HCT116 (cell line): Measurements from ENCODE around the gene LRRTM3. TPM values are rescaled to one million over a fixed set of nuclear protein-coding genes. Genes with fewer than 3 reads are reported as not detected.
A peak's percentile ranks its signal among the peaks of the same experiment; 100 is the strongest.

ENCODE experiments used
- ATAC-seq: fragments of 200-7000 bp; cut with Tn5 transposase; 2 replicates; pipeline ENCODE4 v1.9.1; 2020; ENCODE audit warnings: mild to moderate bottlenecking, moderate library complexity
- BruUV-seq: library from RNA; stranded (reverse); fragments of 400-500 nt; replicated peaks from 2 replicates; lab custom pipeline; 2021; lab: Mats Ljungman, UMichigan
- CTCF ChIA-PET: fragments of 300-600 bp; sonication (Branson Sonifier 250); formaldehyde crosslinking; loops from one replicate; lab custom pipeline; 2021; ENCODE audit warnings: antibody characterized with exemption; lab: Charles Lee
- POLR2A ChIA-PET: fragments of 300-600, 350-600 bp; sonication (Branson Sonifier 250); formaldehyde crosslinking; loops from one replicate; lab custom pipeline; 2021; ENCODE audit warnings: antibody characterized with exemption; lab: Charles Lee
- RAD21 ChIA-PET, 2 experiments: fragments of 300-600 bp; sonication (Branson Sonifier 250); formaldehyde crosslinking; loops; one replicate each; lab custom pipeline; 2023; ENCODE audit warnings: low total read pairs in 2 of 2; ENCODE audit not compliant: uncharacterized antibody in 2 of 2, unreplicated experiment in 2 of 2, low non-redundant PET in 1 of 2; lab: Charles Lee
- DNase-seq: peaks from one replicate; pipeline ENCODE4 v3.0.0-alpha.2; 2010; ENCODE audit warnings: low read depth, low spot score
- H2AFZ ChIP-seq: fragments of 200-600 bp; shearing (Covaris generic), sonication (generic); 2 replicates; pipeline ENCODE4 v1.6.1; 2017; ENCODE audit warnings: low read depth, mixed run types, mixed read lengths, antibody characterized with exemption, low read length; ENCODE audit not compliant: poor library complexity, severe bottlenecking
- H3K27ac ChIP-seq: 2 replicates; pipeline ENCODE4 v1.5.1; 2012; ENCODE audit warnings: low read depth, low read length
- H3K27me3 ChIP-seq: fragments of 200-600 bp; sonication (generic); 2 replicates; pipeline ENCODE4 v1.6.1; 2016; ENCODE audit warnings: mixed run types, low read length, mixed read lengths; ENCODE audit not compliant: insufficient read depth
- H3K36me3 ChIP-seq, 2 experiments: fragments of 200-500 bp in 1 of 2; fragments of 200-600 bp in 1 of 2; sonication (Bioruptor generic) in 1 of 2; sonication (generic) in 1 of 2; 2 replicates each; pipeline versions ENCODE4 v1.5.1 to v1.6.1; 2014 to 2016; ENCODE audit warnings: low read length in 2 of 2, inconsistent platforms in 1 of 2, mixed read lengths in 1 of 2, mixed run types in 1 of 2; ENCODE audit not compliant: insufficient read depth in 2 of 2, control insufficient read depth in 1 of 2
- H3K4me1 ChIP-seq, 2 experiments: fragments of 200-600 bp in 1 of 2; sonication (generic) in 1 of 2; 2 replicates each; pipeline versions ENCODE4 v1.5.1 to v1.6.1; 2012 to 2017; ENCODE audit warnings: low read length in 2 of 2, inconsistent platforms in 1 of 2, mild to moderate bottlenecking in 1 of 2, mixed read lengths in 1 of 2, mixed run types in 1 of 2, moderate library complexity in 1 of 2; ENCODE audit not compliant: insufficient read depth in 2 of 2, control insufficient read depth in 1 of 2
- H3K4me2 ChIP-seq: fragments of 200-600 bp; sonication (generic); 2 replicates; pipeline ENCODE4 v1.6.1; 2017; ENCODE audit warnings: mixed run types, low read length, mixed read lengths
- H3K4me3 ChIP-seq, 2 experiments: fragments of 200-600 bp in 1 of 2; sonication (generic) in 1 of 2; replicated peaks in 1 of 2; 2 replicates each; pipeline ENCODE4 v1.5.1; 2011 to 2016; ENCODE audit warnings: low read length in 2 of 2, control low read depth in 1 of 2, low read depth in 1 of 2, mild to moderate bottlenecking in 1 of 2, mixed read lengths in 1 of 2, mixed run types in 1 of 2
- H3K79me2 ChIP-seq: fragments of 200-600 bp; sonication (generic); 2 replicates; pipeline ENCODE4 v1.6.1; 2017; ENCODE audit warnings: mild to moderate bottlenecking, mixed run types, low read length, moderate library complexity, mixed read lengths; ENCODE audit not compliant: insufficient read depth
- H3K9ac ChIP-seq: fragments of 200-600 bp; sonication (generic); 2 replicates; pipeline ENCODE4 v1.6.1; 2016; ENCODE audit warnings: low read length, mixed read lengths
- H3K9me2 ChIP-seq: fragments of 200-600 bp; sonication (generic), shearing (Covaris generic); 2 replicates; pipeline ENCODE4 v1.6.1; 2017; ENCODE audit warnings: mixed run types, mild to moderate bottlenecking, moderate library complexity; ENCODE audit not compliant: insufficient read depth
- H3K9me3 ChIP-seq, 2 experiments: fragments of 200-500 bp in 1 of 2; fragments of 200-600 bp in 1 of 2; sonication (Bioruptor generic) in 1 of 2; sonication (generic) in 1 of 2; 2 replicates each; pipeline ENCODE4 v1.6.1; 2014 to 2017; ENCODE audit warnings: low read length in 2 of 2, mixed read lengths in 2 of 2, inconsistent platforms in 1 of 2, low read depth in 1 of 2, mild to moderate bottlenecking in 1 of 2, mixed run types in 1 of 2, moderate library complexity in 1 of 2; ENCODE audit not compliant: control insufficient read depth in 1 of 2, insufficient read depth in 1 of 2
- H4K20me1 ChIP-seq: fragments of 200-600 bp; sonication (generic), shearing (Covaris generic); 2 replicates; pipeline ENCODE4 v1.6.1; 2017; ENCODE audit warnings: mixed run types, mild to moderate bottlenecking, moderate library complexity; ENCODE audit not compliant: insufficient read depth
- CTCF ChIP-seq, 3 experiments: fragments of 200-600 bp in 1 of 3; sonication (generic) in 1 of 3; IDR thresholded peaks in 2 of 3; conservative IDR thresholded peaks in 1 of 3; 2 replicates each; pipeline ENCODE4 v1.5.1; 2012 to 2017; ENCODE audit warnings: low read depth in 2 of 3, low read length in 2 of 3, antibody characterized with exemption in 1 of 3, borderline replicate concordance in 1 of 3, control low read depth in 1 of 3, mild to moderate bottlenecking in 1 of 3, mixed read lengths in 1 of 3, mixed run types in 1 of 3, moderate library complexity in 1 of 3; ENCODE audit not compliant: insufficient read depth in 1 of 3
- EZH2 ChIP-seq: fragments of 200-600 bp; sonication (generic); IDR thresholded peaks from 2 replicates; pipeline ENCODE4 v1.6.1; 2017; ENCODE audit warnings: antibody characterized with exemption, mixed run types
- EZH2phosphoT487 ChIP-seq: fragments of 200-600 bp; IDR thresholded peaks from 2 replicates; pipeline ENCODE4 v1.6.1; 2018; ENCODE audit warnings: antibody characterized with exemption, borderline replicate concordance
- FOSL1 ChIP-seq: IDR thresholded peaks from 2 replicates; pipeline ENCODE4 v1.6.1; 2012; ENCODE audit warnings: low read depth
- RAD21 ChIP-seq: IDR thresholded peaks from 2 replicates; pipeline ENCODE4 v1.6.1; 2012; ENCODE audit warnings: low read depth, mild to moderate bottlenecking
- ZNF274 ChIP-seq: fragments of 200-500 bp; sonication (Bioruptor generic); IDR thresholded peaks from 2 replicates; pipeline ENCODE4 v1.6.1; 2014; ENCODE audit warnings: mild to moderate bottlenecking, low read depth, low read length, inconsistent platforms
- intact Hi-C: fragments of 100-400 bp; cut with micrococcal nuclease; formaldehyde crosslinking; loops from 2 replicates; pipeline ENCODE4 v1.10.0; 2022
- total RNA-seq: library from RNA; stranded (reverse); gene quantifications from one replicate; pipeline ENCODE4 v1.2.1, GENCODE V29; 2021; ENCODE audit not compliant: unreplicated experiment

LRRTM3 gene
- total RNA-seq, 1 experiment from 2014 or later = not detected

- no peak for TF ChIP-seq EZH2phosphoT487
- TF ChIP-seq CTCF (IDR thresholded peaks at IDR 0.05 in 2 of 3, conservative IDR thresholded peaks at IDR 0.05 in 1 of 3; ENCODE audit: borderline replicate concordance in 1 of 3, insufficient read depth in 1 of 3, low read depth in 2 of 3, low read length in 2 of 3) = no peak
- TF ChIP-seq FOSL1 = no peak
- TF ChIP-seq, all 23 proteins: peak for 0
These were observed 3.5 kb downstream of the LRRTM3 start (continued) for GRCh38 chr10:66929375-66929774.

- RAD21 ChIA-PET = interaction anchor here in 1 of 2 experiments (1.1 kb wide), 1 partner anchor 182 kb away, joined by 4 read pairs; no protein-coding TSS in a partner anchor
- ATAC-seq = peak; percentile 74
- Histone ChIP-seq H3K79me2 (no peaks in the 10 kb centered on the region), H4K20me1 (no peaks in the 10 kb centered on the region), H3K4me2 (no peak overlapping the region), H3K9me3 (no peaks in the 10 kb centered on the region), H3K9ac (no peak overlapping the region), H3K4me3 (no peak overlapping the region), H3K9me2 (no peaks in the 10 kb centered on the region), H3K27me3 (no peaks in the 10 kb centered on the region; the same call in 1 of the 2 replicates), H3K4me1 (no peaks in the 10 kb centered on the region), H2AFZ (no peak overlapping the region), H3K36me3 (no peaks in the 10 kb centered on the region), H3K27ac (no peak overlapping the region)
- intact Hi-C loops = loop anchor here (5.0 to 10.0 kb wide), 2 partner anchors 373 to 1954 kb away; no protein-coding TSS in a partner anchor
- TF ChIP-seq EZH2 (no peak), CTCF (IDR thresholded peaks at IDR 0.05 in 2 of 3, conservative IDR thresholded peaks at IDR 0.05 in 1 of 3; ENCODE audit: borderline replicate concordance in 1 of 3, insufficient read depth in 1 of 3, low read depth in 2 of 3, low read length in 2 of 3) (peak; percentile 60 to 90 (median 63); a peak in 5 of 6 replicates), ZNF274 (no peak), RAD21 (peak; percentile 87)
- POLR2A ChIA-PET = no interaction called here
- CTCF ChIA-PET = interaction anchor here (0.9 to 2.0 kb wide), 7 partner anchors 9 to 848 kb away, joined by 3 to 9 read pairs (median 5); no protein-coding TSS in a partner anchor
- no TSS peak for BruUV-seq
- DNase-seq = peak; percentile 55
These were observed 5.6 kb downstream of the LRRTM3 start for GRCh38 chr10:66931340-66931948.
